GM21576 (cell line): Measurements from ENCODE around the gene CHST6.
"Not testable (repeated sequence)": the region's sequence is repeated elsewhere in the genome, so short reads cannot be mapped to it uniquely, and the experiment has no call there.

ENCODE experiments used
- ATAC-seq: cut with Tn5 transposase; IDR thresholded peaks from one replicate; pipeline ENCODE4 v1.9.1; 2021; ENCODE audit warnings: mild to moderate bottlenecking, moderate library complexity; ENCODE audit not compliant: unreplicated experiment

Gene CHST6

GRCh38 chr16:75452464-75453190 lies 42.6 kb downstream of the CHST6 start:
- ATAC-seq = no peak

- ATAC-seq = no peak
These were observed 48.8 kb downstream of the CHST6 start for GRCh38 chr16:75446416-75446815.

- no peak for ATAC-seq
These were observed 49.9 kb downstream of the CHST6 start for GRCh38 chr16:75445298-75445697.

GRCh38 chr16:75443298-75443697 lies 51.9 kb downstream of the CHST6 start:
- ATAC-seq = no peak

GRCh38 chr16:75433732-75434413 lies 61.4 kb downstream of the CHST6 start:
- peak; percentile 61 for ATAC-seq

GRCh38 chr16:75432828-75433731 lies 62.2 kb downstream of the CHST6 start, which contains the start of gene CFDP1:
TSS of gene CFDP1 (minus strand) at chr16:75433503. CDS start at chr16:75433352, 151 bp downstream.
- peak; percentile 93 for ATAC-seq

GRCh38 chr16:75429621-75430403 lies 65.4 kb downstream of the CHST6 start:
- no peak for ATAC-seq

GRCh38 chr16:75426524-75426923 lies 68.7 kb downstream of the CHST6 start:
- not testable (repeated sequence) for ATAC-seq

- ATAC-seq = not testable (repeated sequence)
These were observed 71.0 kb downstream of the CHST6 start for GRCh38 chr16:75424105-75424762.

- no peak for ATAC-seq
These were observed 71.5 kb downstream of the CHST6 start for GRCh38 chr16:75423723-75424104.
